Neural cell (in vitro differentiated cells): ENCODE measurements around the gene HMX1. TPM values are rescaled to one million over a fixed set of nuclear protein-coding genes. Genes with fewer than 3 reads are reported as not detected.

Experiments used
- H2AFZ ChIP-seq: fragments of 200-600, 300-800 bp; sonication (generic), shearing (Covaris generic); 2 replicates; pipeline ENCODE4 v1.6.0; 2014; ENCODE audit warnings: low read depth, mild to moderate bottlenecking, antibody characterized with exemption, low read length, moderate library complexity
- H3F3A ChIP-seq: fragments of 200-600 bp; shearing (Covaris generic); 2 replicates; pipeline ENCODE4 v1.6.1; 2016; ENCODE audit warnings: mild to moderate bottlenecking, moderate library complexity, mixed read lengths, antibody characterized with exemption, low read length; ENCODE audit not compliant: insufficient read depth, poor library complexity, severe bottlenecking
- H3K27ac ChIP-seq: fragments of 200-600, 300-800 bp; sonication (generic), shearing (Covaris generic); 2 replicates; pipeline ENCODE4 v1.5.1; 2014; ENCODE audit warnings: mild to moderate bottlenecking, low read length, moderate library complexity
- H3K27me3 ChIP-seq: fragments of 300-800, 200-600 bp; sonication (generic), shearing (Covaris generic); 2 replicates; pipeline ENCODE4 v1.6.0; 2014; ENCODE audit warnings: mild to moderate bottlenecking, low read depth, low read length, moderate library complexity; ENCODE audit not compliant: insufficient read depth
- H3K36me3 ChIP-seq: fragments of 300-800, 200-600 bp; sonication (generic), shearing (Covaris generic); 2 replicates; pipeline ENCODE4 v1.5.1; 2014; ENCODE audit warnings: mild to moderate bottlenecking, antibody characterized with exemption, low read length, moderate library complexity; ENCODE audit not compliant: insufficient read depth
- H3K4me2 ChIP-seq: fragments of 300-800, 200-600 bp; sonication (generic), shearing (Covaris generic); 2 replicates; pipeline ENCODE4 v1.6.0; 2014; ENCODE audit warnings: mild to moderate bottlenecking, low read length
- H3K4me3 ChIP-seq: fragments of 300-800, 200-600 bp; sonication (generic), shearing (Covaris generic); 2 replicates; pipeline ENCODE4 v1.5.1; 2014; ENCODE audit warnings: mild to moderate bottlenecking, low read length, moderate library complexity
- H3K79me2 ChIP-seq: fragments of 200-600 bp; shearing (Covaris generic); replicated peaks from 2 replicates; pipeline ENCODE4 v1.6.0; 2014; ENCODE audit warnings: mild to moderate bottlenecking, low read length, moderate library complexity; ENCODE audit not compliant: insufficient read depth
- H3K9ac ChIP-seq: fragments of 300-800, 200-600 bp; sonication (generic), shearing (Covaris generic); 2 replicates; pipeline ENCODE4 v1.6.1; 2016; ENCODE audit warnings: mild to moderate bottlenecking, low read length, mixed read lengths
- H3K9me2 ChIP-seq: fragments of 200-600 bp; shearing (Covaris generic); 2 replicates; pipeline ENCODE4 v1.6.1; 2016; ENCODE audit warnings: mild to moderate bottlenecking, low read length, mixed read lengths; ENCODE audit not compliant: insufficient read depth
- H3K9me3 ChIP-seq: fragments of 200-600, 300-800 bp; sonication (generic), shearing (Covaris generic); 2 replicates; pipeline ENCODE4 v1.6.1; 2016; ENCODE audit warnings: mild to moderate bottlenecking, mixed run types, low read length, moderate library complexity, mixed read lengths
- H4K20me1 ChIP-seq: fragments of 200-600 bp; shearing (Covaris generic); 2 replicates; pipeline ENCODE4 v1.6.1; 2016; ENCODE audit warnings: mild to moderate bottlenecking, mixed run types; ENCODE audit not compliant: insufficient read depth
- CTCF ChIP-seq: fragments of 450-650 bp; IDR thresholded peaks from 2 replicates; pipeline ENCODE4 v1.5.1; 2014; ENCODE audit warnings: antibody characterized with exemption, mild to moderate bottlenecking, moderate library complexity; ENCODE audit not compliant: poor library complexity, severe bottlenecking
- EP300 ChIP-seq: fragments of 450-650 bp; conservative IDR thresholded peaks from 2 replicates; pipeline ENCODE4 v1.6.1; 2014; ENCODE audit warnings: antibody characterized with exemption, mild to moderate bottlenecking, moderate library complexity; ENCODE audit not compliant: poor library complexity, severe bottlenecking
- EZH2 ChIP-seq: fragments of 200-600, 300-800 bp; shearing (Covaris generic), sonication (generic); IDR thresholded peaks from 2 replicates; pipeline ENCODE4 v1.6.1; 2014; ENCODE audit warnings: antibody characterized with exemption, low read length, borderline replicate concordance, mild to moderate bottlenecking; ENCODE audit not compliant: insufficient read depth, poor library complexity, severe bottlenecking
- MXI1 ChIP-seq: fragments of 450-650 bp; conservative IDR thresholded peaks from 2 replicates; pipeline ENCODE4 v1.6.1; 2014; ENCODE audit warnings: antibody characterized with exemption, mild to moderate bottlenecking; ENCODE audit not compliant: poor library complexity, severe bottlenecking
- POLR2AphosphoS5 ChIP-seq: IDR thresholded peaks from 2 replicates; pipeline ENCODE4 v1.6.1; 2012
- RAD21 ChIP-seq: fragments of 450-650 bp; conservative IDR thresholded peaks from 2 replicates; pipeline ENCODE4 v1.6.1; 2014; ENCODE audit warnings: antibody characterized with exemption, mild to moderate bottlenecking, moderate library complexity
- SMC3 ChIP-seq: fragments of 450-650 bp; conservative IDR thresholded peaks from 2 replicates; pipeline ENCODE4 v1.6.1; 2014; ENCODE audit warnings: antibody characterized with exemption, mild to moderate bottlenecking, moderate library complexity; ENCODE audit not compliant: poor library complexity
- TAF1 ChIP-seq: IDR thresholded peaks from 2 replicates; pipeline ENCODE4 v1.6.1; 2012; ENCODE audit warnings: low read depth
- polyA plus RNA-seq: library from polyadenylated mRNA; depleted of rRNA; stranded (reverse); fragments of >200 nt; gene quantifications from 2 replicates; pipeline ENCODE4 v1.2.3, GENCODE V29; 2014
- TF ChIP-seq, protein P1 (sequence below): IDR thresholded peaks from 2 replicates; pipeline ENCODE4 v1.6.1; 2012; ENCODE audit warnings: borderline replicate concordance

The HMX1 gene
- polyA plus RNA-seq, 1 donor from 2014 or later, result 0.89 TPM

DNA sequence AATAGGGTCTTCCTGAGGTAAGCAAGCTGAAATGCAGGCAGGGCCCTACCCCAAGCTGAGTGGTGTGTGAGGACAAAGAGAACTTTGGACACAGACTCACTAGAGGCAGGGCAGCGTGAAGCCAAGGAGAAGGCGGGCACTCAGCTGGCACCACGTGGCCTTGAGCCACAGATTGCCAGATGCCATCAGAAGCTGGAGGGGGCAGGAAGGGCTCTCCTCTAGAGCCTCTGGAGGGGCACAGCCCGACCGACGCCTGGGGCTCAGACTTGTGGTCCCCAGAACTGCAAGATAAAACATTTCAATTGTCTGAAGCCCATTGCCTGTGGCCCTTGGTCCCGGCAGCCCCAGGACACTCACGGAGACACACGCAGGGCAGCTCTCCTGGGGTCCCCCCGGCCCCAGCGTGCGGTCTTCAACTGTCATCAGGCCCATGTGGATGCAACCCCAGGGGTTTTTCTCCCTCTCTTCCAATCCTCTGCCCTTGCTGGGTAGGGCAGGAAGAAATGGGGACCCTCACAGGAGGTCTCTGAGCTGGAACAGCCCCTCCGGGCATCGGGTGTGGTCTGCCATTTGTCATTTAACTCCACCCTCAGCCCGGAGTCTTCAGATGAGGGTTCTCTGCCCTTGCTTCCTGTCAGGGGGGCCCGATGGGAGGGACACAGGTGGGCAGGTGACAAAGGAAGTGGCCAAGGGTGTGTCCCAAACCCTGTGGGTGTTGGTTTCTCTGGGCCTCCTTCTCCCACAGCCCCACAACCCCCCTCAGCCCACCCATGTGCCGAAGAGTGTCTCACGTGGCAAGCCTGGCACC is 22.2 kb downstream of the HMX1 start:
- Histone ChIP-seq H2AFZ (no peak overlapping the region), H3K79me2 (no peaks in the 10 kb centered on the region), H3K36me3 (no peaks in the 10 kb centered on the region), H3K4me3 (no peak overlapping the region), H3F3A (no peaks in the 10 kb centered on the region), H3K27ac (no peak overlapping the region), H3K9me3 (no peaks in the 10 kb centered on the region), H3K9me2 (no peaks in the 10 kb centered on the region), H3K4me2 (no peak overlapping the region), H3K27me3 (peaks cover 13% of the 10 kb centered on the region), H3K9ac (no peak overlapping the region), H4K20me1 (no peaks in the 10 kb centered on the region)
- TF ChIP-seq RAD21 (no peak), CTCF (no peak), POLR2AphosphoS5 (no peak), EP300 (no peak), SMC3 (no peak), MXI1 (no peak), EZH2 (no peak), TAF1 (no peak)
- TF ChIP-seq, protein P1, sequence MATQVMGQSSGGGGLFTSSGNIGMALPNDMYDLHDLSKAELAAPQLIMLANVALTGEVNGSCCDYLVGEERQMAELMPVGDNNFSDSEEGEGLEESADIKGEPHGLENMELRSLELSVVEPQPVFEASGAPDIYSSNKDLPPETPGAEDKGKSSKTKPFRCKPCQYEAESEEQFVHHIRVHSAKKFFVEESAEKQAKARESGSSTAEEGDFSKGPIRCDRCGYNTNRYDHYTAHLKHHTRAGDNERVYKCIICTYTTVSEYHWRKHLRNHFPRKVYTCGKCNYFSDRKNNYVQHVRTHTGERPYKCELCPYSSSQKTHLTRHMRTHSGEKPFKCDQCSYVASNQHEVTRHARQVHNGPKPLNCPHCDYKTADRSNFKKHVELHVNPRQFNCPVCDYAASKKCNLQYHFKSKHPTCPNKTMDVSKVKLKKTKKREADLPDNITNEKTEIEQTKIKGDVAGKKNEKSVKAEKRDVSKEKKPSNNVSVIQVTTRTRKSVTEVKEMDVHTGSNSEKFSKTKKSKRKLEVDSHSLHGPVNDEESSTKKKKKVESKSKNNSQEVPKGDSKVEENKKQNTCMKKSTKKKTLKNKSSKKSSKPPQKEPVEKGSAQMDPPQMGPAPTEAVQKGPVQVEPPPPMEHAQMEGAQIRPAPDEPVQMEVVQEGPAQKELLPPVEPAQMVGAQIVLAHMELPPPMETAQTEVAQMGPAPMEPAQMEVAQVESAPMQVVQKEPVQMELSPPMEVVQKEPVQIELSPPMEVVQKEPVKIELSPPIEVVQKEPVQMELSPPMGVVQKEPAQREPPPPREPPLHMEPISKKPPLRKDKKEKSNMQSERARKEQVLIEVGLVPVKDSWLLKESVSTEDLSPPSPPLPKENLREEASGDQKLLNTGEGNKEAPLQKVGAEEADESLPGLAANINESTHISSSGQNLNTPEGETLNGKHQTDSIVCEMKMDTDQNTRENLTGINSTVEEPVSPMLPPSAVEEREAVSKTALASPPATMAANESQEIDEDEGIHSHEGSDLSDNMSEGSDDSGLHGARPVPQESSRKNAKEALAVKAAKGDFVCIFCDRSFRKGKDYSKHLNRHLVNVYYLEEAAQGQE, result no peak

DNA sequence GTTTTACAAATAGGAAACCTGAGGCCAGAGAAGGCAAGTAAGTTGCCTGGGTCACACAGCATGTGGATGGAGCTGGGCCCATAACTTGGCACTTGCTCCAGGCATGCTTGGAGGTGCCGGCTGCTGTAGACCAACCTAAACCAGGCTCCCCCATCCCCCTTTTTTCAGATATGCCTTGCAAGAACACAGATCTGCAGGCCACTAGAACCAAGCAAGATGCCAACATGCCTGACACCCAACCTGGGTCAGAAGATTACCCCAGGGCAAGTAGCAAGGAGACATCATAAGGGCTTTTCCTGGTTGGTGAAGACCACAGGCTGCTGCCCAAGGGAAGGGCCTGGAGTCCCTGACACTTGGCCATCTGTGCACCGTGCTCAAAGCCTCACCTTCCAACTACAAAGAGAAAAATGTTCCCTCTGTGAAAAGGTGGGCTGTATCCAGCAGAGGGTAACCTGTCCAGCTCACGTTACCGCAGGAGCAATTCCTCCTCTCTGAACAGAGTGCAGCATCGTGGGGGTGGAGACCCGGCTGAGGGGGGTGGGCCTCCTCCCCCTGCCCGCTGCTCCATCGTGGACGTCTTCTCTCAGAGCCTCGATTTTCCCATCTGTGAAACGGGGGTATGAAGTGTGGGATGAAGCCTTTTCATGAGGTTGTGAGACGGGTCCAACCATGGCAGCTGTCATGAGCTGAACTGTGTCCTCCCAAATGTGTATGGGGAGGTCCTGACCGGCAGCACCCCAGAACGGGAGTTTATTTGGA is 23.0 kb downstream of the HMX1 start:
- H3K4me3 ChIP-seq, result no peak overlapping the region
- no peaks in the 10 kb centered on the region for H3F3A ChIP-seq
- no peaks in the 10 kb centered on the region for H4K20me1 ChIP-seq
- no peaks in the 10 kb centered on the region for H3K36me3 ChIP-seq
- no peak overlapping the region for H2AFZ ChIP-seq
- H3K9ac ChIP-seq, result no peak overlapping the region
- H3K79me2 ChIP-seq, result no peaks in the 10 kb centered on the region
- H3K27me3 ChIP-seq, result peaks cover 5% of the 10 kb centered on the region
- H3K27ac ChIP-seq, result no peak overlapping the region
- H3K4me2 ChIP-seq, result no peak overlapping the region
- no peaks in the 10 kb centered on the region for H3K9me2 ChIP-seq
- peaks cover 3% of the 10 kb centered on the region for H3K9me3 ChIP-seq
- no peak for TF ChIP-seq TAF1
